SKM-1 (cell line): ENCODE measurements around the gene COA1.

ENCODE experiments used
- DNase-seq: peaks from one replicate; lab custom pipeline; 2025; ENCODE audit not compliant: unreplicated experiment; lab: John Stamatoyannopoulos, UW

Gene COA1

GRCh38 chr7:43653891-43654504, 75.3 kb downstream of the COA1 start:
- no peak for DNase-seq

DNA sequence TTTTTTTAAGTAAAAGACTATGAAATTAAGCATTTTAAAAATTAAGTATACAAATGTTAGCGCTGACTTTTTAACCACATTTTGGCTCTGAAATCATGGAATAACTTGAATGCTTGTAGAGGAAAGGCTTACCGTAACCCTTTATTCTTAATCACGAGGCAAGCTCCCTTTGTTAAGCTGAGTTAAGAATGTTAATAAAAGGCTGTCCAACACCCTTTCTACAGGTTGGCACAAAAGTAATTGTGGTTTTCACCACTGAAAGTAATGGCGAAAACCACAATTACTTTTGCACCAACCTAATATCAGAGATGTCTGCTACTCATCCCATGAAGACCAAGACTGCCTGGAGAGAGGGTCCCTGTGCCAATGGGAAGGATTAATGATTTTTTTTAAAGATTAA, 75.9 kb downstream of the COA1 start:
- no peak for DNase-seq

- no peak for DNase-seq
Measured at GRCh38 chr7:43652364-43652763, 77.0 kb downstream of the COA1 start.

GRCh38 chr7:43650457-43651052, 78.8 kb downstream of the COA1 start:
- no peak for DNase-seq

GRCh38 chr7:43649755-43650274, 79.5 kb downstream of the COA1 start:
- peak; percentile 97 for DNase-seq

DNA sequence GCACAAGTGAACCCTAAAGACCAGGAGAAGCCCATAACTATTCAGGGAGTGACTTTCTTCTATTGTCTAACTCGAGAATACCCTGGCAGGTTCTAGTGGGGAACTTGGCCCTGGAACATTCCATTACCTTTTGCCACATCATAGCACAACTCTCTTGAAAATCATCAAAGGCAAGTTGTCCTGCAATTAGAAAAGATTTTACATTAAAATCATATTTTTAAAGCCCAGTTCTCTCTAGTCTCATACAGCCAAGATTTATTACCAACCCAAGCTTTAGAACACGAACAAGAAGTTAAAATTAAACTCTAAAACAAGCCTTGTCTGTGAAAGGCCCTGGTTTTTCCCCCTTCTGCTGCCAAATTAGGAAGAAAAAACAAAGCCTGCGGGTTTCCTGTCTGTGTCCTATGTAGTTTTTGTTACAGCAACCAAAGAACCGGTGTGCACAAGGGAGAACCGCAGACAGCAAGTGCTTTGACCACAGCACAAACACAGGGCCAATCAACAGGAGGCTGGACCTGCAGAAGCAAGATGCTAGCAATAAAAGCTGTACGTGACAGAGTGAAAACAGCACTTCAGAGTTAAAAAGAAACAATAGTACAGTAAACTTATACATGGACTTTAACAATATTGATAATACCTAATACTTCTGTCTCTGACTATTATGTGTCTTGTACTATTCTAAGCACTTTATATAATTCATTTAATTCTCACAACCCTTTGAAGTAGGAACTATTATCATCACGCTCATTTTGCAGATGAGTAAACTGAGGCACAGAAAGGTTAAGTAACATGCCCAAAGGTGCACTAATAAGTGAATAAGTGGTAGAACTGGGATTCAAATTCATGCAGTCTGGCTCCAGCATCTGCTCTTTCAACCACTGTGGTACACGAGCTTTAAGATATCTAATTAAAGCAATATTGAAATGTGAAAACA, 80.6 kb downstream of the COA1 start:
- DNase-seq, result peak; percentile 73

DNA sequence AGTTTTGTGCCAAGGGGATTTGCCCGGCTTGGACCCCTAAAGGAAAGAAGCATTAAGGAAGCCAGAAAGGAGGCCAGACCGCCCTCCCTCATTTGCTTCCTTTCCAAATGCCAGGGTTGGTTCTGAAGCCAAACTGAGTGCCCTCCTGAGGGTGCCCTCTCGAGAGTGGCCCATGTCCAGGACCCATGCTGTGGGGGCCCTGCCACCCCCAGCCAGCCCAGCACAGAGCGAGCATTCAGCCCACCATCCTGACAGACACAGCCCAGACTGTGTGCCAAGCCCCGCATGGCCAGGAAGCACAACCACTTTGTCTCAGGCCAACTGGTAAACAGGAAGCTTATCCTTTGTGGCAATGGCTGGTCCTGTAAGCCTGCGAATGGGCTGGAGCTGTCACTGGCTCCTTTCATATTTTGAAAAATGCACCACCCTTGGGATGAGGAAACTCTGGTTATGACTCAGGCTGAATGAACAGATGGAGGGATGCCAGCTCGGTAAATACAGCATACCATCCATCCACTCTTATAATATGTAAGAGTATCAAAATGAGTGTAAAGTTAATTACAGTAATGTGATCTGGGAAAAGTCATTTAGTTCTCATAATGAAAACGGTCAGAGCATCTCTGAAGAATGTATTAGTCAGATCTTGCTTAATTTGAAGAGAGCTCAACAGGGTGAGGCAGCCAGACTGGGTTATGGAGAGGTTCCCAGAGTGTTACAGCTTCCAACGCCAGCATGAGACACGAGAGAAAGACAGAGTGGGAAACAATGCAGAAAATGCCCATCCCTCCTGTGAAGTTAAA, 81.5 kb downstream of the COA1 start:
- DNase-seq, result no peak

- DNase-seq, result no peak
Measured at GRCh38 chr7:43647339-43647672, 82.0 kb downstream of the COA1 start.

DNA sequence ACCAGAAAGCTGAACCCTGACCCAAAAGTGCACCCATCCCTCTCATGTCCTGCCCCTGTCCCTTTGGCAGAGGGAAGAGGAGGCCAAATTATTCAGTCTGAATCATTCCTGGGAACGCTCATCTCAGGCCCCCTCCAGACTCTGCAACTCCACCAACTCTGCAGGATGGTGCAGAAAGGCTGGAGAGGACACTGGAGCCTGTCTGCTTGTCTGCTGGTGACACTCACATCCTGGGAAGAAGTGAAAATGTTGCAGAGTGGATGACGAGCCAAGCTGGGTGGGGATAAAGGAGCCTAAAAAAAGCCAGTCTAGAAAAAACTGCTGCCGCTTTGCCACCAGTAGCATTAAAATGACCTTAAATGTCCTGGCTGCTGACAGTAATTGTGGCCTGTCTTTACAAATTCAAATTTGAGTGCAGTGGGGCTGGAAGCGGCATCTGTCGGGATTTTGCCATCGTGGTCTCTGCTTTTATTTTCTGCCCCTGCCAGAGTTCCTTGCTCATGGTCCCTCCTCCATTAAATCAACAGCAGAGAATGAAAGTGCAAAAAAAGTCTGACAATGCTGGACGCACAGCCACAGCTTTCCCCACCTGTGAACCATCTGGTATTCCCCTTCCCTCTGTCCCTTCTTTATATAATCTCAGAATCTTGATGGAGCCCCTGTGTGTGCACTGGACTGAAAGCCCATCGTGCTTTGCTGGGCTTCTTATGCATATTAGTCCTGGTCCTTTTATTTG, 82.6 kb downstream of the COA1 start:
- no peak for DNase-seq

- DNase-seq, result no peak
Measured at GRCh38 chr7:43645699-43646226, 83.6 kb downstream of the COA1 start.

DNA sequence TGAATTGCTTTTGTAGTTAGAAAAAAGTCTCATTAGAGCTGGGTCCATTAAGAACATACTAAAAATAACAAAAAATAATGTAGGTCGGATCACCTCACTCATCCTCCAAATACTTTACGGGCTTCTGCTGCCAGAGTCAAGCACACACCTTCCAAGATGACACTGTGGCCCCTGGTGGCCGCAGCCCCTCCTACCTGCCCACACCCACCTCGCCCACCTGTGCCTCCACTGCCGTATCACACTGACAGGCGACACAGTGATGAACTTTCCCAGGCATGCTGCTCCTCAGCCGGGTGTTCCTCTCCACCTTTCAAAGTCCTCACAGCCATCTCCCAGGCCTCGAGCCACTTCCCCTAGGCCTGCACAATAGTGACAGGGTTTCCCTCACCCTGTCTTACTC, 85.5 kb downstream of the COA1 start:
- DNase-seq, result no peak

- DNase-seq, result no peak
Measured at GRCh38 chr7:43642897-43643630, 86.3 kb downstream of the COA1 start.

- no peak for DNase-seq
Measured at GRCh38 chr7:43640679-43641078, 88.6 kb downstream of the COA1 start.

GRCh38 chr7:43639858-43640491, 89.3 kb downstream of the COA1 start:
- no peak for DNase-seq

GRCh38 chr7:43637114-43637806, 92.1 kb downstream of the COA1 start:
- DNase-seq, result no peak

GRCh38 chr7:43636093-43636492, 93.2 kb downstream of the COA1 start:
- no peak for DNase-seq

DNA sequence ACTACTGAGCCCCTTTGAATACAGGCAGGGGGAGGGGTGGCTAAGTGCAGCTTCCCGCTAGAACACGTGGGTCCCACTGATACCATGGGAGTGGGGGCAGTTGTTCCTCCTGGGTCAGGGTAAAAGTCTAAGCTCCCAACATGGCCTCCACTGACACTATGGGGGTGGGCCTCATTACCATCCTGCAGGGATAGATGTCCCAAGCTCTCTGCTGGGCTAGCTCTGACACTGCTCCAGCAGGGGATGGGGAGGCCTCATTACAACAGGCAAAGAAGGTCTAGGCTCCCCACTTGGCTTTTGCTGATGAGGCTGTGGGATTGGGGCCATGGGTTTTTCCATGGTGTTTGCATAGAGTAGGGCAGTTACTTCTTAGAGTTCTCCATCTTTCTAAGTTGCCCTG, 94.9 kb downstream of the COA1 start:
- DNase-seq, result no peak

GRCh38 chr7:43632746-43633145, 96.6 kb downstream of the COA1 start:
- no peak for DNase-seq
